ENCODE data around the gene BRAF.
"Not testable (repeated sequence)": the region's sequence is repeated elsewhere in the genome, so short reads cannot be mapped to it uniquely, and the experiment has no call there.

Gene BRAF

DNA sequence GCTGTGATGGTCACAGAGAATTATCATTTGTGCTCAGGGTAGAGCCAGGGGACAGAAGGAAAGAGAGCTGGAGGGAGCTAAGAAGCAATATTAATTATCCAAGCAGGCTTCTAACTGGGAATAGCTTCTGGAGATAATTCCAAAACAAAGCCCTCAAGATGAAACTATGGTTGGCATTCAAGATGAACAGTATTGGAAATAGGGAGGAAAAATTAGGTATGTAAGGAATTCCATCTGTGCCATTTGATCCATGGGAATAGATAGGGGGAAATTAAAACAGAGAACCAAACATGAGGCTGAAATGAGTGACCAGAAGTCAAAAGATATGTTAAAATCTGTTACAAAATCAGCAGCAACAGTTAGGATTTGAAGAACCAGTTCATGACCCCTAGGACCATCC is 152.9 kb downstream of the BRAF start:
- no peak for DNase-seq (ENCODE audit: low read depth in 3 of 3)

DNA sequence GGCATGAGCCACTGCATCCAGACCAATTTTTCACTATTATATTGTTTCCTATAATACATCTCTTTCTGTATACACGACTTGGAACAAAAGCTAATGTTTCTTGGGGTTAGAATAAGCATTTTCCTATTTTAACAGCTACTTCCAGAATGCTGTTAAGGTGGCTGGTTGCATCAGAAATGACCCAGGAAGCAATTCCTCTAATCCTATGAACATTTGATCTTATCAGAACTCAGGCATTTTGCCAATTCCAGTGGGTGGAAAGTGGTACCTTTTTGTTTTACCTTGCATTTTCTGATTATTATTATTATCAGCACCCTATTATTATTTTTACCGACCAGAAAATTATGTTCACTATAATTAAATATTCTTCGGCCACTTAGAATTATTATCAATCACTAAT is 154.9 kb downstream of the BRAF start:
- no peak for DNase-seq (ENCODE audit: low read depth in 3 of 3)

DNA sequence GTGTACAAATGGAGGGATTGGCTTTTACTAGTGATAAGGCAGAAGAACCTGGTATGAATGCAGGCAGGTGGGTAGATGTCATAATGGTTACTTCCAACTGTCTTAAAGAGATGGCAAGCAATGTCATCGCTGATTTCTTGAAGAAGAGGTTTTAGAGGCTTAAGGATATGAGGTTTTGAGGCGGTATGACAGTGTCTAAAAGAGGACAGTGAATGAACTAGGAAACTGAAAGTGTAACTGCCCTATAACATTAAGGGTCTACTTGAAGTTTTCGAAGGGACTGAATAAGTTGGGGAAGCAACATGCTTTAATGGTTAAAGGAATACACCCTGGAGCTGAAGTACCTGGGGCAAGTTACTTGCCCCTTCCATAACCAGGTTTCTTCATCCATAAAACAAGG is 157.3 kb downstream of the BRAF start:
- DNase-seq (ENCODE audit: low read depth in 3 of 3): no peak

DNA sequence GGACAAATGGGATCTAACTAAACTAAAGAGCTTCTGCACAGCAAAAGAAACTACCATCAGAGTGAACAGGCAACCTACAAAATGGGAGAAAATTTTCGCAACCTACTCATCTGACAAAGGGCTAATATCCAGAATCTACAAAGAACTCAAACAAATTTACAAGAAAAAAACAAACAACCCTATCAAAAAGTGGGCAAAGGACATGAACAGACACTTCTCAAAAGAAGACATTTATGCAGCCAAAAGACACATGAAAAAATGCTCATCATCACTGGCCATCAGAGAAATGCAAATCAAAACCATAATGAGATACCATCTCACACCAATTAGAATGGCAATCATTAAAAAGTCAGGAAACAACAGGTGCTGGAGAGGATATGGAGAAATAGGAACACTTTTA is 159.3 kb downstream of the BRAF start:
- DNase-seq (ENCODE audit: low read depth in 3 of 3): not testable (repeated sequence)

DNA sequence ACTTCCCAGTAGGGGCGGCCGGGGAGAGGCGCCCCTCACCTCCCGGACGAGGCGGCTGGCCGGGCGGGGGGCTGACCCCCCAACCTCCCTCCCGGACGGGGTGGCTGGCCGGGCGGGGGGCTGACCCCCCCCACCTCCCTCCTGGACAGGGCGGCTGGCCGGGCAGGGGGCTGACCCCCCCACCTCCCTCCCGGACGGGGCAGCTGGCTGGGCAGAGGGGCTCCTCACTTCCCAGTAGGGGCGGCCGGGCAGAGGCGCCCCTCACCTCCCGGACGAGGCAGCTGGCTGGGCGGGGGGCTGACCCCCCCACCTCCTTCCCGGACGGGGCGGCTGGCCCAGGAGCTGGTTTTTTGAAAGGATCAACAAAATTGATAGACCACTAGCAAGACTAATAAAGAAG is 161.6 kb downstream of the BRAF start:
- DNase-seq (ENCODE audit: low read depth in 3 of 3): not testable (repeated sequence)

DNA sequence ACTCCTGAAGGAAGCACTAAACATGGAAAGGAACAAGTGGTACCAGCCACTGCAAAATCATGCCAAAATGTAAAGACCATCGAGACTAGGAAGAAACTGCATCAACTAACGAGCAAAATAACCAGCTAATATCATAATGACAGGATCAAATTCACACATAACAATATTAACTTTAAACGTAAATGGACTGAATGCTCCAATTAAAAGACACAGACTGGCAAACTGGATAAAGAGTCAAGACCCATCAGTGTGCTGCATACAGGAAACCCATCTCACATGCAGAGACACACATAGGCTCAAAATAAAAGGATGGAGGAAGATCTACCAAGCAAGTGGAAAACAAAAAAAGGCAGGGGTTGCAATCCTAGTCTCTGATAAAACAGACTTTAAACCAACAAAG is 163.4 kb downstream of the BRAF start:
- not testable (repeated sequence) for DNase-seq (ENCODE audit: low read depth in 3 of 3)

DNA sequence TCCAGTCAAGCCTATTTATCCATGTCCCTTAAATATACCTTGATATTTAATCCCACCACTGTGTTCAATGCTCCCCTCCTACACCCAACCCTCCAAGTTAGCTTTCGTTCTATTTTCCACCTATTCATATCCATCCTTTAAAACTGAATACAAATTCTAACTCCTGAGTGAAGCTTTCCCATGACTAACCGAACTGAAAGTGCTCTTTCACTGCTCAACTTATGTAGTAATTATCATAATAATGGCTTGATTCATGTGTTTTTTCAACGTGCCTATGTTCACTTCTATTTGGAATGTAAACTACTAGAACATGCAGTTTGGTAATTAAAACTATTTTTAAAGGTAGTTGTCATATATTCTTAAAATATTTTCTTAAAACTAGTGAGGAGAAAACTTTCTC is 170.2 kb downstream of the BRAF start:
- no peak for DNase-seq (ENCODE audit: low read depth in 3 of 3)

DNA sequence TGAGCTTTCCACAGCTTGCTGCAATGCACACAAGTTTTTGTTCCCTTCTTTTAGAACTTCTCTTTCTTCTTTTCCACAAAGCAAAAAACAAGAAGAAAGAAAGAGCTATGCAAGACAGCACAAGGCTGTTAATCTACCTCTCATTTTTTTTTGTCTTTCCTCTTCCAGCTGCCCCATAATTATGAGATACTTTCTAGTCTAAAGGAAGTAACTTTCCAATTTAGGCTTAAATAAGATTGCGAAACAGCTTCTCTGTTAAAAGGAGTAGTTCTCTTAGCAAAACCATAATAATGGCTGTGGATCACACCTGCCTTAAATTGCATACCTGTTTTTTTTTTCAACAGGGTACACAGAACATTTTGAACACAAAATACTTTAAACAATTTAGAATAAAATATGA is 172.2 kb downstream of the BRAF start:
- no peak for DNase-seq (ENCODE audit: low read depth in 3 of 3)

DNA sequence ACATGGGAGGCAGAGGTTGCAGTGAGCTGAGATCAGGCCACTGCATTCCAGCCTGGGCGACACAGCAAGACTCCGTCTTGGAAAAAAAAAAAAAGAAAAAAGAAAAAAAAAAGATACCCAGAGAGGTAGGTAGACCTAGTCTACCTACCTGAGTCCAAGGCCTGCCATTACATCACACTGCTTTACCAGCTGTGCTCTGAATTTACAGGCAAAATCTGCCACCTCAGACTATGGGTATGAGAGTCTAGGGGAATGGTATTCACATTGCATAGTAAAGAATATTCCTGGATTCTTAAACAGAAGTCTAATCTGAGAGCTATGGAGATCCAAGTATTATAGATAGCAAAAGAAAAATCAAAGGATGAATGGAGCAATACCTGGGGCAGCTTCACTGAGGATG is 178.0 kb downstream of the BRAF start:
- no peak for DNase-seq (ENCODE audit: low read depth in 3 of 3)

DNA sequence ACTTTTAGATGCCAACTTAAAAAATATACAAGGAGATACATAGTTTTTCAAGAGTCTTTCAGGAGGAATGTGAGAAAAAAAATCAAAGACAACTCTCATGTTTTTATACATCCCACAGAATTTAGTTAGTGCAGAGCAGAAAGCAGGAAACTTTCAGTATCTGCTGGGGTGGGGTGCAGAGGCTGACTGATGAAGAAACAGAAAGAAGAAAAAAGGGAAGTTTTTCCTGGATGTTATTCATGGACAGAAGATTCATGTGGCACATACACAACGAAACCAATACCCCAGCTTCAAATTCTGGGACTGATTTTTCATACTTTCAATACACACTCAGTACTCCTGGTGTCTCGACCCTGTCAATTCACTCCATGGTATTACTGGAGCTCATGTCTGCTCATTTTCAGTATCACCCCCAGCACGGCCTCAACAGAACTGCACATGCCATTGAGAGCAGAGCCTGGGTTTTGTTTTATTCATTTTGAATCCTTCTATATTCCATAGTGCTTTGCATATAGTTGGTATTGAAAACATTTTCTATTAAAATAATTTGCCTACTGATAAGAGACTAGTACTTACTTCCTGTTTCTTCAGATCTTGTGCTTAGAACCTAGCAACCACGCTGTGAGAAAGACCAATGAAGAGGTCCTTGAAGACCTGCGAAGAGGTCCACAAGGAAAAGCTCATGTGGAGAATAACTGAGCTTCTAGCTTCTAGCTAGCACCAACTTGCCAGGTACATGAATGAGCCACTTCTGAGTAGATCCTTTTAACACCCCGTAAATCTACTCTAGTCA is 179.3 kb downstream of the BRAF start:
- no peak for DNase-seq (ENCODE audit: low read depth in 3 of 3)

DNA sequence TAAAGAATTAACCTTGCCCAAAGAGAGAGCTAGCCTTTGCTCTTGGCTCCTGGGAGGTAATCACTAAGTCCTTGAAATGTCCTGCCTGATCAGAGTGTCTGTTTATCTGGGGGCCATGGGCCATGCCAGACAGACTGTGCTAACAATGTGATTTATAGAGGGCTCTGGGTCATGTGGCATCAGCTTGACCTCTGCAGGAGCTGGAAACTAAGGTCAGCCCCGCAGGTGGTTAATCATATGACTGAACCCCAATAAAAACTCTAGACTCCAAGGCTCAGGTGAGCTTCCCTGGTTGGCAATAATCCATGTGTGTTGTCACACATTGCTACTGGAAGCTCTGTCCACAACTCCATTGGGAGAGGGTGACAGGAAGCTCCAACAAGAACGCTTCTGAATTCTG is 180.7 kb downstream of the BRAF start:
- no peak for DNase-seq (ENCODE audit: low read depth in 3 of 3)

DNA sequence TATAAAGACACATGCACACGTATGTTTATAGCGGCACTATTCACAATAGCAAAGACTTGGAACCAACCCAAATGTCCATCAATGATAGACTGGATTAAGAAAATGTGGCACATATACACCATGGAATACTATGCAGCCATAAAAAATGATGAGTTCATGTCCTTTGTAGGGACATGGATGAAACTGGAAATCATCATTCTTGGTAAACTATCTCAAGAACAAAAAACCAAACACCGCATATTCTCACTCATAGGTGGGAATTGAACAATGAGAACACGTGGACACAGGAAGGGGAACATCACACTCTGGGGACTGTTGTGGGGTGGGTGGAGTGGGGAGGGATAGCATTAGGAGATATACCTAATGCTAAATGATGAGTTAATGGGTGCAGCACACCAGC is 181.5 kb downstream of the BRAF start:
- DNase-seq (ENCODE audit: low read depth in 3 of 3): not testable (repeated sequence)

DNA sequence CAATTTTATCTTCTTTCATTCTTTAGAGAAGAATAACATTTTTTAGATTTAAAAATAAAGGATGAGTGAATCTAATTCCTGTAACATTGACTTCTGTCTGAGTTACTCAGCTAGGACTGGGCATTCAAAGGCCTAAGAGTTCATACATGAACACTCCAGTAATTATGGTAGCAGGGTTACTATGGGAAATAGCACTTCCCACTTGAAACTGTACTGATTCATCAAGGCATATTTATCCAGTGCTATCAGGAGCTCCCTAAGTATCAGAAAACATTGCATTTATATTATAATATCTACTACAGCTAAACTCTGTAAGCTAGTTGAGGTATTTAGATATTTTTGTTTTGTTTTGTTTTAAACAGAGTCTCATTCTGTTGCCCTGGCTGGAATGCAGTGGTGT is 186.4 kb downstream of the BRAF start:
- DNase-seq (ENCODE audit: low read depth in 3 of 3): no peak

DNA sequence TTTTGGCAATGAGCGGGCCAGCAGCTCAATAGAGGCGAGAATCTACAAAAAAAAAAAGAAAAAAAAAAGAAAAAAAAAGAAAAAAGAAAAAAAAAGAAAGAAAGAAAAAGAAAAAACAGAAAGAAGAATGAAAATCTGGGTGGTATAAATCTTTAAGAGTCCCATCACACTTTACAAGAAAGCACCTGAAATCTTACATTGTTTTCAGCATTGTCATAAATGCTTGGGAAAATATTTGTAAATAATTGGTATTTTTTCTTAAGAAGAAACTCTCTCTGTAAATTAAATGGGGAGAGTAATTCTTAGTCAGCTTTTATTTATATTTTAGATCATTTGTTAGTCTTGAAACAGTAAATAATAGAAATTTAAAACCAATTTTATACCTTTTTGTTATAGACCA is 190.0 kb downstream of the BRAF start:
- DNase-seq (ENCODE audit: low read depth in 3 of 3): no peak

DNA sequence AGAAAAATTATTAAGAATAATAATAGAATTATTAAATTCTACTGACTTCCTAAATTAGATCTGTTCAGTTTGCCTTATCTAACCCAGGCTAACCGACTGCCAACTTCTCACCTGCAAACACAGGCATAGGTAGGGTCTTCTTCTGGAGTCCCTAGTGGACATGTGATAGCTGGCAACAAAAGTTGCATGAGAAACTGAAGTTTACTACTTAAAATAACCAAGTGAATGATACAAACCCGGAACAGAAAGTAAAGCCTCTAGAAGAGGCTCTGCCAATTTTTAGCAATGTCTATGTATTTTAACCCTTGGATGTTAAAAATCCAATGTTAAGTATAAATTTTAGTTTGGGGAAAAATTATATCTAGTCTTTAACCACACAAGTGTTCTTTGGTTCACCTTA is 190.6 kb downstream of the BRAF start:
- no peak for DNase-seq (ENCODE audit: low read depth in 3 of 3)

DNA sequence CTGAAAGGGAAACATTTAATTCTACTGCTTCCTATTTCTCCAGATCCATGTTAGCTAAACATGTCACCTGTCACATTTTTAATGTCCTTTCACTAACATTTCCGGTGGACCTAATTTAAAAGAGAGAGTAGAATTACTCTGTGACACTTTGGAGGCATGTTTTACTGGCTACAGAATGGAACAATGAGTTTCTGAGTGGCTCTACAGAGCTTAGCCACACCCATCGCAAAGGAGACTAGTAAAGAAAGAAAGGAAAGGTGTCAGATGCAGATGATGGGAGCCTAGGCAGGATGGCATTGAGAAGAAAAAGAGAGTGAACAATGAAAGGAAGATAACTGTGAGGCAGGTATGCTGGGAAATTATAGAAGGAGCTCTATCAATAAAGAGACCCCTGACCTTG is 192.3 kb downstream of the BRAF start:
- DNase-seq (ENCODE audit: low read depth in 3 of 3): no peak

DNA sequence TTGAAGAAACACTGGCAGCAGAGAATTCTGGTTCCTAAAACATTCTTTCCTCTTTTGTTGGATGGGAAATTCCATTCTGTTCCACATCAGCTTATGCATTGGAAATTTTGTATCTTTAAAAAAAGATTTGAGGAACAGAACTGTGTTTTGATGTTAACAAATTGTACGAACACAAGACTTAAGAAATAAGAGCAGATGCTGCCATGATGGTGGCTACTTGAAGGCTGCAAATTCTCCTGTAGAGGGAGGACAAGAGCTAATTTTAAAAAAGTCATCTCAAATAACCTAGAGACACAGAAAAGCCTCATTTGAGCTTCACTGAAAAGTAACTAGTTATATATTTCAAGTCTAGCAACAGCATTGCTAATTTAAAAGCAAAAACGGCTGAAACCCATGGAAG is 198.4 kb downstream of the BRAF start:
- DNase-seq (ENCODE audit: low read depth in 3 of 3): no peak

DNA sequence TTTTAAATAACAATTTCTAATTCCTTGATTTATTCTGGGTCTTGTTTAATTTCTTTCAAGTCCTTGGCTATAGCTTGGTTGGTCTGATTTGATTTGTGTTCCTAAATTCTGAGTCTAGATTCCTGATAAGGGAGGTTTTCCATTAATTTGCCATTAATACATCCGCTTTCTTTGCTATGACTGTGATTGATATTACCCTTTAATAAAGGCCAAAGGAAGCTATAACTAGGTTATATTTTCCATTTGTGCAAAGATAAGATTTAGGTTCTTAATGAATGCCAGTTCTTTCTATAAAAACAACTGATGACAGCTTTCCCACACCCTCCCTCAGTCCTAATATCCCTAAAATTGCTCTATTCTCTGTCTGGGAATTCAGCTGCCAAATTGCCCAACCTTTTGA is 200.0 kb downstream of the BRAF start:
- no peak for DNase-seq (ENCODE audit: low read depth in 3 of 3)

DNA sequence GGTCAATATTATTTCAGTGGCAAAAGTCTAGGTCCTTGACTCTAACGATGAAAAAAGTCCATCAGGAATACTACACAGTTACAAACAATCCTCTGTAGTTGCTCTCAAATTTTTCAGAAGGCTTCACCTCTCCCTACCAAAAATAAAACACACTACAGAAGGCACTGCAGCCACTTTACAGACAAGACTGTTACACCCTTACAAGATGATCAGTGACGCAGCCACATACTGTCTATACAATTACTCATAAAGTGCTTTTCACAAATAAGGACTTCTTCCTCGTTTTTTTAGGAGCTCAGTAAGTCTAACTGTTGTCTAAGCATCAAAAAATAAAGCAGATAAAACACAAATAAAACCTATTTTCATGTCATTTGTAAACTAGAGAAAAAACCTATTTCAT is 201.2 kb downstream of the BRAF start:
- DNase-seq (ENCODE audit: low read depth in 3 of 3): no peak

DNA sequence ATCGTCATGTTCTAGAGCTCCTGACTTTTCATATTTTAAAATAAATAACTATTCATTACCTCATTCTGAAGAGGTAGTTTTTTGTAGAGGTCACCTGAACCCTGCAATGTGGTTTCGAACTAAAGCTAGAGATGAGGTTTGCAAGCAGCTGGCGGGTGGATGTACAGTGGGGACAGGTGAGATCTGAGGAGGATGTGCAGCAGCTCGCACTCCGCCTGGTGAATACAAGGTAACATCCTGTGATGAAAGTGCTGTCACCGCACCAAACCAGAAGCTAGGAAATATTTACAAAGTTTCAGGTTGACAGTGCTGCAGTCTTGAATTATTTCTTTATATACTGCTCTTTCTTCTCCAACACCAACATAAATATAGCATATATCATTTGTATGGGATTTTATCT is 201.7 kb downstream of the BRAF start:
- DNase-seq (ENCODE audit: low read depth in 3 of 3): peak in 1 of 3 experiments; percentile 3

DNA sequence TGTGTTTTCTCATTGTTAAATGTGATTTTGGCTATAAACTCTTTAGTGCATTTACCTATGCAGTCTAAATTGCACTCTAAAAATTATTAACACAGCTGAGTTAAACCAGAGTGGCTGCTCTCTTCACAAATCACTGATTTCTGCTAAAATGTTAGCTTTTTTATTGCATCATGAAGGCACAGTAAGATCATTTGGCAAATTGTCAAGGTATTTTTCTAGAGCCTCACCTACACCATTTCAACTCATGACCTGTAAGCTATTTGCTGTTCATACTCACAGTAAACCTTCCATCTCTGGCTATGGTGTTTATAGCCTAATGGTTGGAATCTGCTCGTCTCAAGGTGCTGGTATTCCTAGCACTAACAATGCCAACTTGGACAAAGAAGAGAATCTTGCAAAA is 202.5 kb downstream of the BRAF start:
- DNase-seq (ENCODE audit: low read depth in 3 of 3): no peak

DNA sequence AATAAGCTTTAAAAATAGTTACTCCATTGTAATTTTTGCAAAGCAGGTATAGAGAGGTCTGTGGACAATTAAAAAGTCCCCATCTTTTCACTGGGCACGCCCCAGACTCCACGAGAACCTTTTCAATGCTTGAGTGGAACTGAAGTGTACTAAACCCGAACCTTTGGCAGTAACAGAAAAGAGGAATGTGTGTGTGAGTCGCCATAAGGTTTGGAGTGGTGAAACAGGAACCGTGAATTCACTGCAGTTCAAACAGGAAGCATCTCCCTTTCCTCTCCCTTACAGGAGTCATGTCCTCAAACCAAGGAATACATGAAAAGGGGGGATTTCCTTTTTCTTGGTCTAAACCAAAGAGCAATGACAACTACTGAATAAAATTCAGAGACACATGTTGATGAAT is 205.0 kb downstream of the BRAF start:
- DNase-seq (ENCODE audit: low read depth in 3 of 3): no peak

DNA sequence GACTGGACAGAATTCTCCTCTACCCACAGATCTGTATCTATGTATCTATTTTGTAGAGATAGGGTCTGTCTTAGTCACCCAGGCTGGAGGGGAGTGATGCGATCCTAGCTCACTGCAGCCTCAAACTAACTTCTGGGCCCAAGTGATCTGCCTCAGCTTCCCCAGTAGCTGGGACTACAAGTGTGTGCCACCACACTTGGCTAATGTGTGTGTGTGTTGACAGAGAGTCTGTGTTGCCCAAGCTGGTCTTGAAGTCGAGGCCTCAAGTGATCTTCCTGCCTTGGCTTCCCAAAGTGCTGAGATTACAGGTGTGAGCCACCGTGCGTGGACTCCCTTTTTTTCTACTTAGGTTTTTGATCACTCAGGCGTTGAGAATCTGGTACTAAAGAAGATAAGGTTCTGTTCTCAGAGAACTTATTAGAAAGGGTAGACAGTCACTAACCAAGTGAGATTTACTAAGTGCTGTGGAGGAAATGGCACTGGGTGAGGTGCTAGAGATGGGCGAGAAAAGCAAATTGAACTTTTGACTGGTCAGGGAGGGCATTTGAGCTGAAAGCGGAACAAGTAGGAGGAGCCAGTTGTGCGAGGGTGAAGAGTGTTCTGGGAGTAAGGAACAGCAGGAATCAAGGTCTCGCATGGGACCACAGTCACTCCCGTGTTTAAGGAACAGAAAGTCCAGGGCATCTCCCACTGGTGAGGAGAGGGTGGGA is 210.2 kb downstream of the BRAF start:
- DNase-seq (ENCODE audit: low read depth in 3 of 3): no peak

DNA sequence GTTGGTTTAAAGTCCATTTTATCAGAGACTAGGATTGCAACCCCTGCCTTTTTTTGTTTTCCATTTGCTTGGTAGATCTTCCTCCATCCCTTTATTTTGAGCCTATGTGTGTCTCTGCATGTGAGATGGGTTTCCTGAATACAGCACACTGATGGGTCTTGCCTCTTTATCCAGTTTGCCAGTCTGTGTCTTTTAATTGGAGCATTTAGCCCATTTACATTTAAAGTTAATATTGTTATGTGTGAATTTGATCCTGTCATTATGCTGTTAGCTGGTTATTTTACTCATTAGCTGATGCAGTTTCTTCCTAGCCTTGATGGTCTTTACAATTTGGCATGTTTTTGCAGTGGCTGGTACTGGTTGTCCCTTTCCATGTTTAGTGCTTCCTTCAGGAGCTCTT is 212.3 kb downstream of the BRAF start:
- not testable (repeated sequence) for DNase-seq (ENCODE audit: low read depth in 3 of 3)

Data from stimulated activated CD4-positive, alpha-beta T cell treated with anti-CD3 and anti-CD28 coated beads, TNF-alpha, amount 100 ng/mL, for 4 hours (primary cell).